ENCODE data around the gene CLSTN1.
A peak's percentile ranks its signal among the peaks of the same experiment; 100 is the strongest.
"Not testable (repeated sequence)": the region's sequence is repeated elsewhere in the genome, so short reads cannot be mapped to it uniquely, and the experiment has no call there.

Gene CLSTN1

GRCh38 chr1:9760824-9761223 lies 62.9 kb downstream of the CLSTN1 start:
- DNase-seq: no peak

GRCh38 chr1:9759939-9760338 lies 63.8 kb downstream of the CLSTN1 start:
- no peak for DNase-seq

- DNase-seq: no peak
These were observed 65.1 kb downstream of the CLSTN1 start for GRCh38 chr1:9758559-9759121.

GRCh38 chr1:9755441-9755995 lies 68.2 kb downstream of the CLSTN1 start:
- DNase-seq: no peak

GRCh38 chr1:9753121-9753531 lies 70.6 kb downstream of the CLSTN1 start:
- peak; percentile 82 for DNase-seq

- no peak for DNase-seq
These were observed 71.8 kb downstream of the CLSTN1 start for GRCh38 chr1:9751971-9752370.

GRCh38 chr1:9749361-9749760 lies 74.4 kb downstream of the CLSTN1 start:
- DNase-seq: no peak

- not testable (repeated sequence) for DNase-seq
These were observed 75.4 kb downstream of the CLSTN1 start for GRCh38 chr1:9748391-9748790.

GRCh38 chr1:9746651-9747050 lies 77.1 kb downstream of the CLSTN1 start:
- no peak for DNase-seq

GRCh38 chr1:9746211-9746610 lies 77.6 kb downstream of the CLSTN1 start:
- no peak for DNase-seq

- no peak for DNase-seq
These were observed 79.5 kb downstream of the CLSTN1 start for GRCh38 chr1:9744106-9744799.

GRCh38 chr1:9737671-9738070 lies 86.1 kb downstream of the CLSTN1 start:
- peak; percentile 8 for DNase-seq

GRCh38 chr1:9737057-9737456 lies 86.7 kb downstream of the CLSTN1 start:
- no peak for DNase-seq

- DNase-seq: no peak
These were observed 87.5 kb downstream of the CLSTN1 start for GRCh38 chr1:9736241-9736640.

- no peak for DNase-seq
These were observed 88.0 kb downstream of the CLSTN1 start for GRCh38 chr1:9735800-9736199.

- DNase-seq: no peak
These were observed 90.5 kb downstream of the CLSTN1 start for GRCh38 chr1:9733160-9733789.

- DNase-seq: no peak
These were observed 91.4 kb downstream of the CLSTN1 start for GRCh38 chr1:9732123-9732971.

GRCh38 chr1:9731561-9731960 lies 92.2 kb downstream of the CLSTN1 start:
- no peak for DNase-seq

GRCh38 chr1:9731051-9731537 lies 92.7 kb downstream of the CLSTN1 start:
- DNase-seq: no peak

GRCh38 chr1:9730096-9730901 lies 93.5 kb downstream of the CLSTN1 start:
- DNase-seq: no peak

- DNase-seq: no peak
These were observed 94.2 kb downstream of the CLSTN1 start for GRCh38 chr1:9729523-9729922.
